GM12874 (cell line): ENCODE measurements around the gene CACNA1B.
"Not testable (repeated sequence)": the region's sequence is repeated elsewhere in the genome, so short reads cannot be mapped to it uniquely, and the experiment has no call there.

Experiments used
- TF ChIP-seq, protein P1 (sequence below): IDR thresholded peaks from 2 replicates; pipeline ENCODE4 v1.5.1; 2011; ENCODE audit warnings: low read depth, mild to moderate bottlenecking, control low read depth, low read length, moderate library complexity; ENCODE audit not compliant: insufficient read depth

CACNA1B gene

DNA sequence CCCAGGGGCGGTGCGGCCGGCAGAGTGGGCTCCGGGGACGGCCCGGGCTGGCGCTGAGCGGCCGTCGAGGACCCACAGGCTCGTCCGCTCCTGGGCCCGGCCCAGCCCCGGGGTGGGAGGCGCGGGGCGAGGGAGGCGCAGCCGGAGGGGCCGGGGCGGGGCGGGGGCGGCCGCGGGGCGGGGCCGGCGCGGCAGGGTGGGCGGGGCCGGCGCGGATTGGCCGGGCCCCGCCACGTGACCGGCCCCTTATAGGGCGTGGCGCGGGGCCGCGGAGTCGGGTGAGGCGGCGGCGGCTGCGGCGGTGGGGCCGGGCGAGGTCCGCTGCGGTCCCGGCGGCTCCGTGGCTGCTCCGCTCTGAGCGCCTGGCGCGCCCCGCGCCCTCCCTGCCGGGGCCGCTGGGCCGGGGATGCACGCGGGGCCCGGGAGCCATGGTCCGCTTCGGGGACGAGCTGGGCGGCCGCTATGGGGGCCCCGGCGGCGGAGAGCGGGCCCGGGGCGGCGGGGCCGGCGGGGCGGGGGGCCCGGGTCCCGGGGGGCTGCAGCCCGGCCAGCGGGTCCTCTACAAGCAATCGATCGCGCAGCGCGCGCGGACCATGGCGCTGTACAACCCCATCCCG lies at the start of gene CACNA1B:
CACNA1B (plus strand) TSS at position 277 of the 617 bp plus-strand sequence; CDS start at position 429, 152 bp downstream.
- TF ChIP-seq, protein P1, sequence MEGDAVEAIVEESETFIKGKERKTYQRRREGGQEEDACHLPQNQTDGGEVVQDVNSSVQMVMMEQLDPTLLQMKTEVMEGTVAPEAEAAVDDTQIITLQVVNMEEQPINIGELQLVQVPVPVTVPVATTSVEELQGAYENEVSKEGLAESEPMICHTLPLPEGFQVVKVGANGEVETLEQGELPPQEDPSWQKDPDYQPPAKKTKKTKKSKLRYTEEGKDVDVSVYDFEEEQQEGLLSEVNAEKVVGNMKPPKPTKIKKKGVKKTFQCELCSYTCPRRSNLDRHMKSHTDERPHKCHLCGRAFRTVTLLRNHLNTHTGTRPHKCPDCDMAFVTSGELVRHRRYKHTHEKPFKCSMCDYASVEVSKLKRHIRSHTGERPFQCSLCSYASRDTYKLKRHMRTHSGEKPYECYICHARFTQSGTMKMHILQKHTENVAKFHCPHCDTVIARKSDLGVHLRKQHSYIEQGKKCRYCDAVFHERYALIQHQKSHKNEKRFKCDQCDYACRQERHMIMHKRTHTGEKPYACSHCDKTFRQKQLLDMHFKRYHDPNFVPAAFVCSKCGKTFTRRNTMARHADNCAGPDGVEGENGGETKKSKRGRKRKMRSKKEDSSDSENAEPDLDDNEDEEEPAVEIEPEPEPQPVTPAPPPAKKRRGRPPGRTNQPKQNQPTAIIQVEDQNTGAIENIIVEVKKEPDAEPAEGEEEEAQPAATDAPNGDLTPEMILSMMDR, result not testable (repeated sequence)

DNA sequence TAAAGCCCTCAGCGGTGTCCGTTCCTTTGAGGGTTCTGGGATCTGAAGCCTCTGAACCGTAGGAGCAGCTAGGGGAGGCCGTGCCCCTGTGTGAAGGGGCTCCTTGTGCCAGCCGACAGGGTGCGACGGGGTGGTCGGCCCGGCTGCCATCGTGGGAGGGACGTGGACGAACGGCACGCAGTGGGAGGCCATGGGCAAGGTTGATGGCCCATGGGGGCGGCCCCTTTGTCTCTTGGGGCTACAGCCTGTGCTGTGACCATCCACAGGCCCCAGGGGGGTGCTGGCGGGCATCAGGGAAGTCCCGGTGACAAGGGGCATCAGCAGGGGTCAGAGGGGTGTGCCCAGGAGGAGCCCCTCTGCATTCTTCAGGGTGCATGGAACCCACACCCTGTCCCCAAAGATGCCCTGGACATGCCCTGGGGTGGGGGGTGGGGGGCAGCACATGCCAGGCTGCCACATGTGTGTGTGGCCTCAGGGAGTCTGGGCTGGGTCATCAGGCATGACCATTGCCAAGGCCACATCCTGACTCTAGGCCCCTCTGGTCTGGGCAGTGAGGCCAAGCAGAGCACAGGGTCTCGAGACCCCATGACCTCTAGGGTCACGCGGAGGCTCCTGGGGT lies 49.6 kb upstream of the CACNA1B start:
- TF ChIP-seq, protein P1, result no peak

DNA sequence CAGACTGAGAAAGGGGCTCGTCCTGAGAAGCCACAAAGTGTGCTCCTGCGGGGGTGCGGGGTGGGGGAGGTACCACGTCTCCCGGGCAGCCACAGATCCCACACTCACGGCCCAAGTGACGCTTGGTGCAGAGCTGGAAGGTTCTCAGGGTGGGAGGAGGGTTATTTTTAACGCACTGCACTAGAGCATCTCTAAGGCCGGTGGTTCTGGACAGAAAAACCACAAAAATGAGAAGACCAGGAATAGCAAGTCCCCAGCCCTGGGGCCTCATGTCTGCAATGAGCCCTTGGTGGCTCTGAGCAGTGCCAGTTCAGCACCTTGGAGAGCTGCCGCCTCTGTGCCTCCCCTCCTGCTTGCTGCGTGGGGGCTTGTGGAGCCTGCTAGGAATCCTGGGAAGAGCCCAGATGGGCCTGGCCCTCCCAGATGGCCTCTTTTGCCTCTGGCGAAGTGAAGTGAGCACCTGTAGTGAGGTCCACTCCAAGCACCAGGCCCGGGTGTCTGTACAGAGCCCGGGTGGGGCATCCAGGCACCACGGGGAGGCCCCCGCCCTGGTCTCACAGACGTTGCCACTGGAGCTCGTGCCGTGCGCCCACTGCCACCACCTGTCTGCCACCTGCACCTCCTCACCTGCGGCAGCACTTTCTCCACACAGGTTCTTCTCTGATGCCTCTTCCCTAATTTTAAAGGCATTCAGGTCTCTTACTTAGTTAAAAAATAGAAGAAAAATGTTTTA lies 48.9 kb upstream of the CACNA1B start:
- TF ChIP-seq, protein P1, result no peak

DNA sequence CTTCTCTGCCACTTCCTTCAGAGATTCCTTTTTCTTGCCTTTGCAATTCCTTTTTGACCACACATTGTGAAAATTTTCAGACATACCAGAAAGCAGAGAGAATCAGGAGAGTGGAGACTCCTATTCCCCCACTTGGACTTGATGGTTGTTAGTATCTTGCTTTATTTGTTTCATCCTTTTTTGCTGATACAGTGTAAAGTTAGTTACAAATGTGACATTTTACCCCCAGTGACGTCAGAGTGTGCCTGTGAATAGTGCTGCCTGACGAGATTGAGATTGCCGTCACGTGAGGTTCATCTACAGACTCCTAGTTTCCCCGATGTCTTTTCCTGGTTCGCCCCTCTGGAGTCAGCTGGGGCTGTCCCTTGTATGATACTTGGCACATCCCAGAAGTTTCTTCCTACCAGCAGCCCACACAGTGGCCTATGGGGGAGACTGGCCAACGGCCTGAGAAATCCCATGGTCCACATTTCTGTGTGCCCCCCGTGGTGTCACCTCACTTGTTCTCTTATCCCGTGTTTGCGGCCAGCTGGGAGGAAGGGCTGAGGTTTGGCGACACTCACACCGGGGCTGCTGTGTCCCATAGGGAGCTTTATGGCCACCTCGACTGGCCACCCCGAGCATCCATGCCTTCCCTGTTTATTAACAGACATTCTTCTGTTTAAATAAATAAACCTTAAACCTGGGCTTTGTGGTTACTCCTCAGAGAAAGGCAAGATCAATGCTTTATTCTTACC lies 48.2 kb upstream of the CACNA1B start:
- TF ChIP-seq, protein P1, result no peak

DNA sequence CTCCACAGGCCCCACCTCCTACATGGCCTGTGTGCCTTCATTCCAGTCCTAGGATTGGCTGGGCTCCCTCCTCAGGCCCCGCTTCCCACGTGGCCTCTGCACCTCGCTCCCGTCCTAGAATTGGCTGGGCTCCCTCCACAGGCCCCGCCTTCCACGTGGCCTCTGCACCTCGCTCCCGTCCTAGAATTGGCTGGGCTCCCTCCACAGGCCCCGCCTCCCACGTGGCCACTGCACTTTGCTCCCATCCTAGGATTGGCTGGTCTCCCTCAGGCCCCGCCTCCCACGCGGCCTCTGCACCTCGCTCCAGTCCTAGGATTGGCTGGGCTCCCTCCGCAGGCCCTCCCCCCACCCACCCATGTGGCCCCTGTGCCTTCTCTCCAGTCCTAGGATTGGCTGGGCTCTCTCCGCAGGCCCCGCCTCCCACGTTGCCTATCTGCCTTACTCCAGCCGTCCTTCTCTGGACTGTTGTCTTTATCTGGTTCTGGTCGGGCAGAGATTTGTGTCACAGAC lies 45.3 kb upstream of the CACNA1B start:
- TF ChIP-seq, protein P1, result no peak

DNA sequence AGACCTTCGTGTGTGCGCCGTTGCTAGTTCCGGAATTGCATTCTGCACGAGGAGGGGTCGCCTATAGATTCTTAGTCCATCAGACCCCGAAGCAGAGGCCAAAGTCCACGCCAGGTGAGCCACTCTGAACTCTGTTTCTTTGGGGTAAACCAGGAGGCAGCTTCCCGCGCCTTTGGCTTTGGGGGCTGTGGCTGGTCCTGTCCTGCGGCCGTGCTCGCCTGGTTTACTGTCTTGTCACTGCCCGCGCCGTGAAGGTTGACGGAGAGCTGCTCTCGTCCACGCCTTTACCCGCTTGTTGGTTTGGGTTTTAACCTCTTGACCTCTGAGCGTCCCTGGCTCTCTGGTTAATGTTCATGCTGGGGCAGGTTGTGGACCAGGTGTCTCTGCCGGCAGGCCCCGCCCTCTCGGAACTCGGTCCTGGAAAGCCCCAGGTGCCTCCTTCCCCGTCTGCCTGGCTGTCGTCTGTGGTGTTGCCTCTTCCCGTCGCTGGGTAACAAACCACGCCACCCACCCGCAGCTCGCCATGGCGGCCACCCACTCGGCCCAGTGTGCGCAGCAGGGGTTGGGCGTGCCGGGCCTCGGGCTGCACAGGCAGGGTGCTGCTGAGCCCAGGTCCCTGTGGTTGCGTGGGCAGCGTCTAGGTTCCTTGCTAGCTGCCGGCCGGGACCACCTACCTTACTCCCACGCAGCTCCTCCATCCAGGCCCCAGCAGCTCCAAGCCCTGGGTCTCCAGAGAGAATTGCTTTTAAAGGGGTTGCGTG lies 44.6 kb upstream of the CACNA1B start:
- TF ChIP-seq, protein P1, result no peak
